NCI-H2227 (cell line): ENCODE results near the gene CRHR1.

Experiments used
- DNase-seq: peaks from one replicate; lab custom pipeline; 2025; ENCODE audit not compliant: unreplicated experiment; lab: John Stamatoyannopoulos, UW

Gene CRHR1

GRCh38 chr17:45820052-45820780 is 36.1 kb downstream of the CRHR1 start:
- DNase-seq: no peak

- DNase-seq: no peak
These were observed 37.0 kb downstream of the CRHR1 start for GRCh38 chr17:45821147-45821546.

- no peak for DNase-seq
These were observed 39.5 kb downstream of the CRHR1 start for GRCh38 chr17:45823598-45823997.

GRCh38 chr17:45824475-45824874 is 40.4 kb downstream of the CRHR1 start:
- DNase-seq: no peak

GRCh38 chr17:45824901-45825492 is 40.9 kb downstream of the CRHR1 start:
- no peak for DNase-seq

- no peak for DNase-seq
These were observed 41.7 kb downstream of the CRHR1 start for GRCh38 chr17:45825792-45826191.

GRCh38 chr17:45826919-45827588 is 42.9 kb downstream of the CRHR1 start:
- DNase-seq: no peak

GRCh38 chr17:45828171-45828570 is 44.1 kb downstream of the CRHR1 start:
- DNase-seq: no peak

GRCh38 chr17:45828582-45829133 is 44.5 kb downstream of the CRHR1 start:
- no peak for DNase-seq

GRCh38 chr17:45833920-45834319 is 49.8 kb downstream of the CRHR1 start:
- no peak for DNase-seq

GRCh38 chr17:45834471-45835396 is 50.6 kb downstream of the CRHR1 start:
- no peak for DNase-seq

GRCh38 chr17:45835481-45835880 is 51.4 kb downstream of the CRHR1 start:
- no peak for DNase-seq

- DNase-seq: no peak
These were observed 52.2 kb downstream of the CRHR1 start for GRCh38 chr17:45836047-45837044.

- DNase-seq: no peak
These were observed 53.1 kb downstream of the CRHR1 start for GRCh38 chr17:45837187-45837586.

- DNase-seq: no peak
These were observed 53.5 kb downstream of the CRHR1 start for GRCh38 chr17:45837603-45838002.

GRCh38 chr17:45838751-45839295 is 54.7 kb downstream of the CRHR1 start:
- no peak for DNase-seq

- no peak for DNase-seq
These were observed 55.3 kb downstream of the CRHR1 start for GRCh38 chr17:45839442-45839841.

- no peak for DNase-seq
These were observed 57.1 kb downstream of the CRHR1 start for GRCh38 chr17:45841186-45841585.

GRCh38 chr17:45841883-45842525 is 57.9 kb downstream of the CRHR1 start:
- no peak for DNase-seq
